Measurements from ENCODE around the gene TAF5L. TPM values are rescaled to one million over a fixed set of nuclear protein-coding genes. Genes with fewer than 3 reads are reported as not detected.

TAF5L gene
- total RNA-seq, 1 donor from 2014 or later = 18.4 TPM

GRCh38 chr1:229650045-229650444 lies 24.1 kb upstream of the TAF5L start:
- peaks cover 22% of the 10 kb centered on the region for H3K36me3 ChIP-seq (ENCODE audit: control insufficient read depth, insufficient read depth, low read length)
- no peaks in the 10 kb centered on the region for H3K27me3 ChIP-seq (ENCODE audit: control insufficient read depth, insufficient read depth, low read length)
- no peak for TF ChIP-seq CTCF (IDR thresholded peaks at IDR 0.05; ENCODE audit: insufficient read depth, low read length, severe bottlenecking)
- FAIRE-seq (no peak), DNase-seq (ENCODE audit: low read depth) (no peak)
- H3K4me3 ChIP-seq (ENCODE audit: low read depth, low read length) = no peak overlapping the region

GRCh38 chr1:229648406-229648805 lies 22.5 kb upstream of the TAF5L start:
- no peak for TF ChIP-seq CTCF (IDR thresholded peaks at IDR 0.05; ENCODE audit: insufficient read depth, low read length, severe bottlenecking)
- H3K4me3 ChIP-seq (ENCODE audit: low read depth, low read length) = no peak overlapping the region
- H3K36me3 ChIP-seq (ENCODE audit: control insufficient read depth, insufficient read depth, low read length) = peaks cover 22% of the 10 kb centered on the region
- DNase-seq (ENCODE audit: low read depth) (no peak), FAIRE-seq (no peak)
- H3K27me3 ChIP-seq (ENCODE audit: control insufficient read depth, insufficient read depth, low read length) = no peaks in the 10 kb centered on the region

- no peak for DNase-seq (ENCODE audit: low read depth)
- TF ChIP-seq CTCF (IDR thresholded peaks at IDR 0.05; ENCODE audit: insufficient read depth, low read length, severe bottlenecking) = no peak
- Histone ChIP-seq H3K27me3 (ENCODE audit: control insufficient read depth, insufficient read depth, low read length) (no peaks in the 10 kb centered on the region), H3K4me3 (ENCODE audit: low read depth, low read length) (no peak overlapping the region), H3K36me3 (ENCODE audit: control insufficient read depth, insufficient read depth, low read length) (peaks cover 21% of the 10 kb centered on the region)
- FAIRE-seq = no peak
Measured at GRCh38 chr1:229645324-229645993, 19.5 kb upstream of the TAF5L start.

GRCh38 chr1:229643996-229644745 lies 18.2 kb upstream of the TAF5L start:
- no peak for TF ChIP-seq CTCF (IDR thresholded peaks at IDR 0.05; ENCODE audit: insufficient read depth, low read length, severe bottlenecking)
- DNase-seq (ENCODE audit: low read depth) = no peak
- FAIRE-seq = no peak

GRCh38 chr1:229642970-229643369 lies 17.0 kb upstream of the TAF5L start:
- Histone ChIP-seq H3K4me3 (ENCODE audit: low read depth, low read length) (no peak overlapping the region), H3K36me3 (ENCODE audit: control insufficient read depth, insufficient read depth, low read length) (peaks cover 17% of the 10 kb centered on the region)
- TF ChIP-seq CTCF (IDR thresholded peaks at IDR 0.05; ENCODE audit: insufficient read depth, low read length, severe bottlenecking) = no peak

More at GRCh38 chr1:229643996-229644745, 18.2 kb upstream of the TAF5L start:
- H3K36me3 ChIP-seq (ENCODE audit: control insufficient read depth, insufficient read depth, low read length) = peaks cover 21% of the 10 kb centered on the region
- H3K27me3 ChIP-seq (ENCODE audit: control insufficient read depth, insufficient read depth, low read length) = no peaks in the 10 kb centered on the region
- no peak overlapping the region for H3K4me3 ChIP-seq (ENCODE audit: low read depth, low read length)

More at GRCh38 chr1:229642970-229643369, 17.0 kb upstream of the TAF5L start:
- DNase-seq (ENCODE audit: low read depth) = no peak
- FAIRE-seq = peak; percentile 43
- no peaks in the 10 kb centered on the region for H3K27me3 ChIP-seq (ENCODE audit: control insufficient read depth, insufficient read depth, low read length)
